Liver (tissue), 9 donors: ENCODE results near the gene CACNG8. TPM values are rescaled to one million over a fixed set of nuclear protein-coding genes. Genes with fewer than 3 reads are reported as not detected.

ENCODE experiments used
- DNase-seq: peaks from one replicate; pipeline ENCODE4 v3.0.0-alpha.2; 2017; ENCODE audit warnings: low spot score
- H3K27ac ChIP-seq, 2 donors: one replicate each; pipeline ENCODE4 v1.7.0; 2013; ENCODE audit warnings: inconsistent platforms in 2 of 2, low read length in 2 of 2, control low read depth in 1 of 2, low read depth in 1 of 2, mild to moderate bottlenecking in 1 of 2
- H3K27me3 ChIP-seq, 4 donors: one replicate each; pipeline versions ENCODE4 v1.6.1 to v1.7.0; 2013; ENCODE audit warnings: low read length in 3 of 4, inconsistent platforms in 1 of 4, mild to moderate bottlenecking in 1 of 4, moderate library complexity in 1 of 4; ENCODE audit not compliant: control insufficient read depth in 4 of 4, insufficient read depth in 4 of 4
- H3K36me3 ChIP-seq, 4 donors: one replicate each; pipeline versions ENCODE4 v1.6.1 to v1.7.0; 2013; ENCODE audit warnings: low read length in 3 of 4, mild to moderate bottlenecking in 3 of 4, low read depth in 1 of 4, moderate library complexity in 1 of 4; ENCODE audit not compliant: control insufficient read depth in 4 of 4, insufficient read depth in 3 of 4
- H3K4me1 ChIP-seq, 4 donors: one replicate each; pipeline versions ENCODE4 v1.6.1 to v1.7.0; 2013; ENCODE audit warnings: low read length in 3 of 4, mild to moderate bottlenecking in 3 of 4, moderate library complexity in 1 of 4; ENCODE audit not compliant: control insufficient read depth in 4 of 4, insufficient read depth in 4 of 4
- H3K4me3 ChIP-seq, 3 donors: one replicate each; pipeline versions ENCODE4 v1.6.1 to v1.7.0; 2013; ENCODE audit warnings: low read length in 3 of 3, control low read depth in 1 of 3, low read depth in 1 of 3, mild to moderate bottlenecking in 1 of 3
- H3K9ac ChIP-seq, 2 donors: one replicate each; pipeline ENCODE4 v1.7.0; 2013; ENCODE audit warnings: low read length in 2 of 2, mild to moderate bottlenecking in 2 of 2, moderate library complexity in 2 of 2, control low read depth in 1 of 2, low read depth in 1 of 2
- H3K9me3 ChIP-seq, 4 donors: one replicate each; pipeline versions ENCODE4 v1.6.1 to v1.7.0; 2013; ENCODE audit warnings: low read length in 3 of 4; ENCODE audit not compliant: control insufficient read depth in 4 of 4
- EGR1 ChIP-seq, 2 donors: IDR thresholded peaks; 2 replicates each; pipeline ENCODE4 v1.6.1; 2016 to 2018; ENCODE audit warnings: antibody characterized with exemption in 2 of 2, low read depth in 2 of 2
- FOXA1 ChIP-seq: IDR thresholded peaks from 2 replicates; pipeline ENCODE4 v1.6.1; 2016; ENCODE audit warnings: antibody characterized with exemption
- FOXA2 ChIP-seq: IDR thresholded peaks from 2 replicates; pipeline ENCODE4 v1.6.1; 2016; ENCODE audit warnings: antibody characterized with exemption
- GABPA ChIP-seq, 2 donors: IDR thresholded peaks in 1 of 2; conservative IDR thresholded peaks in 1 of 2; 2 replicates each; pipeline ENCODE4 v1.6.1; 2016; ENCODE audit warnings: antibody characterized with exemption in 2 of 2, mild to moderate bottlenecking in 1 of 2, moderate library complexity in 1 of 2
- HNF4A ChIP-seq, 2 donors: conservative IDR thresholded peaks; 2 replicates each; pipeline ENCODE4 v1.6.1; 2016; ENCODE audit warnings: antibody characterized with exemption in 2 of 2, mild to moderate bottlenecking in 2 of 2
- HNF4G ChIP-seq: IDR thresholded peaks from 2 replicates; pipeline ENCODE4 v1.6.1; 2016; ENCODE audit warnings: antibody characterized with exemption
- JUND ChIP-seq, 2 donors: IDR thresholded peaks; 2 replicates each; pipeline ENCODE4 v1.6.1; 2016; ENCODE audit warnings: antibody characterized with exemption in 2 of 2
- NR2F2 ChIP-seq: IDR thresholded peaks from 2 replicates; pipeline ENCODE4 v1.6.1; 2016; ENCODE audit warnings: antibody characterized with exemption
- RAD21 ChIP-seq, 2 donors: IDR thresholded peaks; 2 replicates each; pipeline ENCODE4 v1.6.1; 2016; ENCODE audit warnings: antibody characterized with exemption in 2 of 2, mild to moderate bottlenecking in 2 of 2
- RXRA ChIP-seq, 2 donors: IDR thresholded peaks; 2 replicates each; pipeline ENCODE4 v1.6.1; 2017 to 2018; ENCODE audit warnings: antibody characterized with exemption in 2 of 2, mild to moderate bottlenecking in 1 of 2
- SP1 ChIP-seq: IDR thresholded peaks from 2 replicates; pipeline ENCODE4 v1.6.1; 2018; ENCODE audit warnings: antibody characterized with exemption, mild to moderate bottlenecking
- TAF1 ChIP-seq: conservative IDR thresholded peaks from 2 replicates; pipeline ENCODE4 v1.6.1; 2016; ENCODE audit warnings: antibody characterized with exemption, mild to moderate bottlenecking
- YY1 ChIP-seq: IDR thresholded peaks from 2 replicates; pipeline ENCODE4 v1.6.1; 2016; ENCODE audit warnings: antibody characterized with exemption, mild to moderate bottlenecking
- WGBS: extraction: QIAGEN DNeasy Blood & Tissue Kit; methylation state at CpG from one replicate; pipeline ENCODE4 v1.1.7; 2013; 5-methylcytosine and 5-hydroxymethylcytosine counted together
- polyA plus RNA-seq, 2 donors: library from polyadenylated mRNA; stranded (reverse) in 1 of 2; unstranded in 1 of 2; fragments of 200-250 nt in 1 of 2; fragments of >200 nt in 1 of 2; fragmentation: Nextera tagmentation in 1 of 2; extraction: Ambion mirVana in 1 of 2; gene quantifications; one replicate each; pipeline versions ENCODE4 v1.2.1 to v1.2.3, GENCODE V29; 2013 to 2015
- total RNA-seq, 2 donors: library from RNA; depleted of rRNA; stranded (reverse); fragments of >200 nt; gene quantifications; one replicate each; pipeline ENCODE4 v1.2.3, GENCODE V29; 2014
- TF ChIP-seq, protein P1 (sequence below): IDR thresholded peaks from 2 replicates; pipeline ENCODE4 v1.6.1; 2016; ENCODE audit warnings: antibody characterized with exemption, mild to moderate bottlenecking
- TF ChIP-seq, protein P2 (sequence below): fragments of 150-350 bp; IDR thresholded peaks from 2 replicates; pipeline ENCODE4 v1.5.1; 2017; ENCODE audit warnings: improper control_type of control experiment, low read depth, low read length; ENCODE audit not compliant: missing input control
- TF ChIP-seq, protein P3 (sequence below): IDR thresholded peaks from 2 replicates; pipeline ENCODE4 v1.6.1; 2016; ENCODE audit warnings: antibody characterized with exemption
- TF ChIP-seq, protein P4 (sequence below): IDR thresholded peaks from 2 replicates; pipeline ENCODE4 v1.6.1; 2016; ENCODE audit warnings: antibody characterized with exemption
- TF ChIP-seq, protein P5 (sequence below): IDR thresholded peaks from 2 replicates; pipeline ENCODE4 v1.6.1; 2016; ENCODE audit warnings: antibody characterized with exemption
- donor health status: healthy.
- donor health status: healthy.
- donor health status: healthy.
- donor health status: healthy.
- donor health status: healthy.

The CACNG8 gene
- total and polyA plus RNA-seq, 4 donors = under 0.01 TPM; not detected in 3

DNA sequence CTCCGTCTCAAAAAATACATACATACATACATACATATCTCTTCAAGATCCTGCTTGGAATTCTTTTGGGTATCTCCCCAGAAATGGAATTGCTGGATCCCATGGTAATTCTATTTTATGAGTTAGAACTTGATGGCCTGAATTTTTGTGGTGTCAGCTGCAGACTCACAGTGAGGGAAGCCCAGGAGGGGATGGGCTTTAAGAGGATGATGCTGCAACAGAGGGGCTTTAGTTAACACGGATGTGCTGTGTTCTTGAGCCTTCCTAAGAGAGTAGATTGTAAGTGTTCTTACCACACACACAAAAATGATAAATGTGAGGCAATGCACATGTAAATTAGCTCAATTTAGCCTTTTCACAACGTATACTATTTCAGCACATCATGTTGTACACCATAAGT, 60.5 kb downstream of the CACNG8 start:
- Histone ChIP-seq H3K4me3 (no peak overlapping the region), H3K27me3 (no peaks in the 10 kb centered on the region), H3K9ac (no peak overlapping the region), H3K27ac (no peak overlapping the region), H3K36me3 (no peaks in the 10 kb centered on the region), H3K4me1 (no peaks in the 10 kb centered on the region), H3K9me3 (no peaks in the 10 kb centered on the region)
- TF ChIP-seq FOXA1 (no peak), SP1 (no peak)
- DNase-seq = no peak
- WGBS = 36% methylated on average over 3 of the region's 3 CpGs

DNA sequence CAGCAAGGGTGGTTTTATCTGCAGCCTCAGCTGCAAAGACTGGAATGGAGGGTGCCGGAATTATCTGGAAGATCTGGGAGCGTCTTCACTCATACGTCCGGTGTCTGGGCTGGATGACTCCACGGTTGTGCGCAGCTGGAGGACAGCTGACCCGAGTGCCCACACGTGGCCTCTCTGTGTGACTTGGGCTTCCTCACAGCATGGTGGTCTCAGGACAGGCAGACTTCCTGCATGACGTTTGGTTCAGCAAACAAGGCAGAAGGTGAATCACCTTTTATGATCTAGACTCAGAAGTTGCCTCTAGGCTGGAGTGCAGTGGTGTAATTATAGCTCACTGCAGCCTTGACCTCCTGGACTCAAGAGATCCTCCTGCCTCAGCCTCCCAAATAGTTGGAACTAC, 61.9 kb downstream of the CACNG8 start:
- no peak for TF ChIP-seq FOXA2
- H3K4me3 ChIP-seq = no peak overlapping the region
- WGBS = 72% methylated on average over 9 of the region's 9 CpGs

DNA sequence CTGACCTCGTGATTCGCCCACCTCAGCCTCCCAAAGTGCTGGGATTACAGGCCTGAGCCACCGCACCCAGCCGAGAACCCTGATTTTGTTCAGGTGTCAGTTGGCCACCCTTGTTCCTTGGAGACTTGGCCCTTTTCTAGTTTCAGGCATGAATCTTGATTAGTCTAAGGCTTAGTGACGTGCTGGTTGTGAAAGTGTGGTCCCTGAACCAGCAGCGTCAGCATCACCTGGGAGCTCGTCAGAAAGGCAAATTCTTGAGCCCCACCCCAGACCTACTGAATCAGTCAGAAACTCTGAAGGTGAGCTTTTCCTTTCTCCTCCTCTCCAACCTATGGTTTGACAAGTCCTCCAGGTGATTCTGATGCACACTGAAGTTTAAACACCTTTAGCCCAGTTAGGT, 63.9 kb downstream of the CACNG8 start:
- Histone ChIP-seq H3K9ac (no peak overlapping the region), H3K9me3 (no peaks in the 10 kb centered on the region), H3K27ac (no peak overlapping the region), H3K4me3 (no peak overlapping the region), H3K4me1 (no peaks in the 10 kb centered on the region), H3K36me3 (no peaks in the 10 kb centered on the region), H3K27me3 (no peaks in the 10 kb centered on the region)
- no peak for TF ChIP-seq RXRA (IDR thresholded peaks at IDR 0.05)
- TF ChIP-seq, protein P1, sequence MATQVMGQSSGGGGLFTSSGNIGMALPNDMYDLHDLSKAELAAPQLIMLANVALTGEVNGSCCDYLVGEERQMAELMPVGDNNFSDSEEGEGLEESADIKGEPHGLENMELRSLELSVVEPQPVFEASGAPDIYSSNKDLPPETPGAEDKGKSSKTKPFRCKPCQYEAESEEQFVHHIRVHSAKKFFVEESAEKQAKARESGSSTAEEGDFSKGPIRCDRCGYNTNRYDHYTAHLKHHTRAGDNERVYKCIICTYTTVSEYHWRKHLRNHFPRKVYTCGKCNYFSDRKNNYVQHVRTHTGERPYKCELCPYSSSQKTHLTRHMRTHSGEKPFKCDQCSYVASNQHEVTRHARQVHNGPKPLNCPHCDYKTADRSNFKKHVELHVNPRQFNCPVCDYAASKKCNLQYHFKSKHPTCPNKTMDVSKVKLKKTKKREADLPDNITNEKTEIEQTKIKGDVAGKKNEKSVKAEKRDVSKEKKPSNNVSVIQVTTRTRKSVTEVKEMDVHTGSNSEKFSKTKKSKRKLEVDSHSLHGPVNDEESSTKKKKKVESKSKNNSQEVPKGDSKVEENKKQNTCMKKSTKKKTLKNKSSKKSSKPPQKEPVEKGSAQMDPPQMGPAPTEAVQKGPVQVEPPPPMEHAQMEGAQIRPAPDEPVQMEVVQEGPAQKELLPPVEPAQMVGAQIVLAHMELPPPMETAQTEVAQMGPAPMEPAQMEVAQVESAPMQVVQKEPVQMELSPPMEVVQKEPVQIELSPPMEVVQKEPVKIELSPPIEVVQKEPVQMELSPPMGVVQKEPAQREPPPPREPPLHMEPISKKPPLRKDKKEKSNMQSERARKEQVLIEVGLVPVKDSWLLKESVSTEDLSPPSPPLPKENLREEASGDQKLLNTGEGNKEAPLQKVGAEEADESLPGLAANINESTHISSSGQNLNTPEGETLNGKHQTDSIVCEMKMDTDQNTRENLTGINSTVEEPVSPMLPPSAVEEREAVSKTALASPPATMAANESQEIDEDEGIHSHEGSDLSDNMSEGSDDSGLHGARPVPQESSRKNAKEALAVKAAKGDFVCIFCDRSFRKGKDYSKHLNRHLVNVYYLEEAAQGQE = no peak
- no peak for TF ChIP-seq NR2F2
- TF ChIP-seq, protein P2, sequence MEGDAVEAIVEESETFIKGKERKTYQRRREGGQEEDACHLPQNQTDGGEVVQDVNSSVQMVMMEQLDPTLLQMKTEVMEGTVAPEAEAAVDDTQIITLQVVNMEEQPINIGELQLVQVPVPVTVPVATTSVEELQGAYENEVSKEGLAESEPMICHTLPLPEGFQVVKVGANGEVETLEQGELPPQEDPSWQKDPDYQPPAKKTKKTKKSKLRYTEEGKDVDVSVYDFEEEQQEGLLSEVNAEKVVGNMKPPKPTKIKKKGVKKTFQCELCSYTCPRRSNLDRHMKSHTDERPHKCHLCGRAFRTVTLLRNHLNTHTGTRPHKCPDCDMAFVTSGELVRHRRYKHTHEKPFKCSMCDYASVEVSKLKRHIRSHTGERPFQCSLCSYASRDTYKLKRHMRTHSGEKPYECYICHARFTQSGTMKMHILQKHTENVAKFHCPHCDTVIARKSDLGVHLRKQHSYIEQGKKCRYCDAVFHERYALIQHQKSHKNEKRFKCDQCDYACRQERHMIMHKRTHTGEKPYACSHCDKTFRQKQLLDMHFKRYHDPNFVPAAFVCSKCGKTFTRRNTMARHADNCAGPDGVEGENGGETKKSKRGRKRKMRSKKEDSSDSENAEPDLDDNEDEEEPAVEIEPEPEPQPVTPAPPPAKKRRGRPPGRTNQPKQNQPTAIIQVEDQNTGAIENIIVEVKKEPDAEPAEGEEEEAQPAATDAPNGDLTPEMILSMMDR = no peak
- TF ChIP-seq, protein P3, sequence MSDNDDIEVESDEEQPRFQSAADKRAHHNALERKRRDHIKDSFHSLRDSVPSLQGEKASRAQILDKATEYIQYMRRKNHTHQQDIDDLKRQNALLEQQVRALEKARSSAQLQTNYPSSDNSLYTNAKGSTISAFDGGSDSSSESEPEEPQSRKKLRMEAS = no peak
- no peak for TF ChIP-seq GABPA (IDR thresholded peaks at IDR 0.05 in 1 of 2, conservative IDR thresholded peaks at IDR 0.05 in 1 of 2)
- TF ChIP-seq FOXA2 = no peak
- no peak for TF ChIP-seq EGR1 (IDR thresholded peaks at IDR 0.05; ENCODE audit: low read depth in 2 of 2)
- no peak for TF ChIP-seq JUND (IDR thresholded peaks at IDR 0.05)
- no peak for TF ChIP-seq SP1
- no peak for TF ChIP-seq RAD21 (IDR thresholded peaks at IDR 0.05)
- TF ChIP-seq TAF1 = no peak
- TF ChIP-seq, protein P4, sequence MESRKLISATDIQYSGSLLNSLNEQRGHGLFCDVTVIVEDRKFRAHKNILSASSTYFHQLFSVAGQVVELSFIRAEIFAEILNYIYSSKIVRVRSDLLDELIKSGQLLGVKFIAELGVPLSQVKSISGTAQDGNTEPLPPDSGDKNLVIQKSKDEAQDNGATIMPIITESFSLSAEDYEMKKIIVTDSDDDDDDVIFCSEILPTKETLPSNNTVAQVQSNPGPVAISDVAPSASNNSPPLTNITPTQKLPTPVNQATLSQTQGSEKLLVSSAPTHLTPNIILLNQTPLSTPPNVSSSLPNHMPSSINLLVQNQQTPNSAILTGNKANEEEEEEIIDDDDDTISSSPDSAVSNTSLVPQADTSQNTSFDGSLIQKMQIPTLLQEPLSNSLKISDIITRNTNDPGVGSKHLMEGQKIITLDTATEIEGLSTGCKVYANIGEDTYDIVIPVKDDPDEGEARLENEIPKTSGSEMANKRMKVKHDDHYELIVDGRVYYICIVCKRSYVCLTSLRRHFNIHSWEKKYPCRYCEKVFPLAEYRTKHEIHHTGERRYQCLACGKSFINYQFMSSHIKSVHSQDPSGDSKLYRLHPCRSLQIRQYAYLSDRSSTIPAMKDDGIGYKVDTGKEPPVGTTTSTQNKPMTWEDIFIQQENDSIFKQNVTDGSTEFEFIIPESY = no peak
- TF ChIP-seq HNF4A (conservative IDR thresholded peaks at IDR 0.05) = no peak
- TF ChIP-seq FOXA1 = no peak
- TF ChIP-seq, protein P5, sequence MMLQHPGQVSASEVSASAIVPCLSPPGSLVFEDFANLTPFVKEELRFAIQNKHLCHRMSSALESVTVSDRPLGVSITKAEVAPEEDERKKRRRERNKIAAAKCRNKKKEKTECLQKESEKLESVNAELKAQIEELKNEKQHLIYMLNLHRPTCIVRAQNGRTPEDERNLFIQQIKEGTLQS = no peak
- no peak for TF ChIP-seq HNF4G
- no peak for TF ChIP-seq YY1
- DNase-seq = no peak
- 54% methylated on average over 7 of the region's 7 CpGs for WGBS

More for the DNA sequence above, 61.9 kb downstream of the CACNG8 start:
- H3K4me1 ChIP-seq = no peaks in the 10 kb centered on the region
- no peaks in the 10 kb centered on the region for H3K27me3 ChIP-seq
- no peaks in the 10 kb centered on the region for H3K36me3 ChIP-seq
- H3K9ac ChIP-seq = no peak overlapping the region
- DNase-seq = no peak
- no peak overlapping the region for H3K27ac ChIP-seq
- no peaks in the 10 kb centered on the region for H3K9me3 ChIP-seq
